OCI-LY7 (cell line): ENCODE data around the gene GDPD4. TPM values are rescaled to one million over a fixed set of nuclear protein-coding genes. Genes with fewer than 3 reads are reported as not detected.

Source experiments
- BruUV-seq: library from RNA; stranded (reverse); fragments of 400-500 nt; replicated peaks from 2 replicates; lab custom pipeline; 2021; lab: Mats Ljungman, UMichigan
- CTCF ChIA-PET: fragments of 300-600 bp; sonication (Branson Sonifier 250); formaldehyde crosslinking; loops from one replicate; lab custom pipeline; 2022; ENCODE audit warnings: antibody characterized with exemption; ENCODE audit not compliant: unreplicated experiment; lab: Charles Lee
- POLR2A ChIA-PET: fragments of 300-600 bp; sonication (Branson Sonifier 250); formaldehyde crosslinking; loops from one replicate; lab custom pipeline; 2022; ENCODE audit warnings: antibody characterized with exemption; lab: Charles Lee
- DNase-seq: peaks from one replicate; pipeline ENCODE4 v3.0.0-alpha.2; 2015; ENCODE audit warnings: low spot score
- H2AFZ ChIP-seq: fragments of 200-600 bp; sonication (generic), shearing (Covaris generic); 2 replicates; pipeline ENCODE4 v1.6.1; 2014; ENCODE audit warnings: mild to moderate bottlenecking, antibody characterized with exemption, low read length, moderate library complexity
- H3K27ac ChIP-seq: fragments of 200-600 bp; sonication (generic); 2 replicates; pipeline ENCODE4 v1.5.1; 2014; ENCODE audit warnings: mixed run types, low read depth, mild to moderate bottlenecking, moderate library complexity, low read length, inconsistent platforms; ENCODE audit not compliant: poor library complexity, severe bottlenecking
- H3K36me3 ChIP-seq: fragments of 200-600 bp; sonication (generic); 2 replicates; pipeline ENCODE4 v1.6.1; 2014; ENCODE audit warnings: mild to moderate bottlenecking, antibody characterized with exemption, low read length, moderate library complexity, mixed read lengths; ENCODE audit not compliant: insufficient read depth
- H3K4me1 ChIP-seq: fragments of 200-600 bp; sonication (generic); 2 replicates; pipeline ENCODE4 v1.5.1; 2014; ENCODE audit warnings: mild to moderate bottlenecking, low read length; ENCODE audit not compliant: insufficient read depth, poor library complexity, severe bottlenecking
- H3K4me2 ChIP-seq: fragments of 200-600 bp; sonication (generic); 2 replicates; pipeline ENCODE4 v1.6.1; 2014; ENCODE audit warnings: mild to moderate bottlenecking, low read length
- H3K4me3 ChIP-seq: fragments of 200-600 bp; sonication (generic); 2 replicates; pipeline ENCODE4 v1.5.1; 2014; ENCODE audit warnings: mild to moderate bottlenecking, low read depth, low read length; ENCODE audit not compliant: poor library complexity, severe bottlenecking
- H3K79me2 ChIP-seq: fragments of 200-600 bp; sonication (generic); 2 replicates; pipeline ENCODE4 v1.6.1; 2016; ENCODE audit warnings: low read depth, mild to moderate bottlenecking, low read length, moderate library complexity, mixed read lengths; ENCODE audit not compliant: insufficient read depth
- H3K9me2 ChIP-seq: fragments of 200-600 bp; sonication (generic); 2 replicates; pipeline ENCODE4 v1.6.1; 2016; ENCODE audit warnings: mild to moderate bottlenecking, low read length, mixed read lengths; ENCODE audit not compliant: insufficient read depth
- H3K9me3 ChIP-seq: fragments of 200-600 bp; sonication (generic); 2 replicates; pipeline ENCODE4 v1.6.1; 2014; ENCODE audit warnings: mild to moderate bottlenecking, mixed run types, low read length, mixed read lengths
- H4K20me1 ChIP-seq: fragments of 200-600 bp; sonication (generic); 2 replicates; pipeline ENCODE4 v1.6.1; 2014; ENCODE audit warnings: mild to moderate bottlenecking, antibody characterized with exemption, low read length, moderate library complexity, mixed read lengths; ENCODE audit not compliant: insufficient read depth
- EZH2phosphoT487 ChIP-seq: fragments of 200-600 bp; sonication (generic); IDR thresholded peaks from 2 replicates; pipeline ENCODE4 v1.6.1; 2018; ENCODE audit warnings: low read depth, borderline replicate concordance, mild to moderate bottlenecking, mixed run types, antibody characterized with exemption, low read length, moderate library complexity, mixed read lengths
- intact Hi-C: fragments of 100-400 bp; cut with micrococcal nuclease; formaldehyde crosslinking; loops from one replicate; pipeline ENCODE4 v1.10.0; 2022; ENCODE audit not compliant: unreplicated experiment
- total RNA-seq, 2 experiments: library from RNA; depleted of rRNA in 1 of 2; stranded (reverse); fragments of >200 nt in 1 of 2; shearing (Covaris generic) in 1 of 2; gene quantifications; 2 replicates each; pipeline ENCODE4 v1.2.3, GENCODE V29; 2014 to 2022
- TF ChIP-seq, protein P1 (sequence below): fragments of 200-600 bp; sonication (generic); conservative IDR thresholded peaks from 2 replicates; pipeline ENCODE4 v1.5.1; 2014; ENCODE audit warnings: mild to moderate bottlenecking, antibody characterized with exemption, low read length, moderate library complexity, mixed read lengths

The GDPD4 gene
- total RNA-seq, 2 experiments from 2014 or later, result not detected

DNA sequence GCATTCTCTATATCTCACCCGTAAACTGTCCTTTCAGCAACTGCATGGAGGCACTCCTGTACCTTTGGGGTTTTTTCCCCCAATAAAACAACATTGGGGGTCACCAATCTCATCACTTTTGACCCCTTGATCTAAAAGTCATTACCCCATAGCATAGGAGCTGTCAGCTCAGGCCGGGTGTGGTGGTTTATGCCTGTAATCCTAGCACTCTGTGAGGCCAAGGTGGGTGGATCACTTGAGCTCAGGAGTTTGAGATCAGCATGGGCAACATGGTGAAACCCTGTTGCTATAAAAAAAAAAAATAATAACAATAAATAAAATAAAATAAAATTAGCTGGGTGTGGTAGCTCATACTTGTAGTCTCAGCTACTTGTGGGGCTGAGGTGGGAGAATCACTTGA is 17.1 kb upstream of the GDPD4 start:
- H3K27ac ChIP-seq, result no peak overlapping the region
- H3K9me2 ChIP-seq, result no peaks in the 10 kb centered on the region
- no peak overlapping the region for H3K4me3 ChIP-seq
- H3K36me3 ChIP-seq, result no peaks in the 10 kb centered on the region
- CTCF ChIA-PET, result interaction anchor here (0.6 kb wide), 1 partner anchor 1098 kb away, joined by 4 read pairs; no protein-coding TSS in a partner anchor
- no peaks in the 10 kb centered on the region for H4K20me1 ChIP-seq
- no peaks in the 10 kb centered on the region for H3K79me2 ChIP-seq
- H2AFZ ChIP-seq, result no peak overlapping the region
- H3K4me1 ChIP-seq, result no peaks in the 10 kb centered on the region
- no peaks in the 10 kb centered on the region for H3K9me3 ChIP-seq
- TF ChIP-seq, protein P1, sequence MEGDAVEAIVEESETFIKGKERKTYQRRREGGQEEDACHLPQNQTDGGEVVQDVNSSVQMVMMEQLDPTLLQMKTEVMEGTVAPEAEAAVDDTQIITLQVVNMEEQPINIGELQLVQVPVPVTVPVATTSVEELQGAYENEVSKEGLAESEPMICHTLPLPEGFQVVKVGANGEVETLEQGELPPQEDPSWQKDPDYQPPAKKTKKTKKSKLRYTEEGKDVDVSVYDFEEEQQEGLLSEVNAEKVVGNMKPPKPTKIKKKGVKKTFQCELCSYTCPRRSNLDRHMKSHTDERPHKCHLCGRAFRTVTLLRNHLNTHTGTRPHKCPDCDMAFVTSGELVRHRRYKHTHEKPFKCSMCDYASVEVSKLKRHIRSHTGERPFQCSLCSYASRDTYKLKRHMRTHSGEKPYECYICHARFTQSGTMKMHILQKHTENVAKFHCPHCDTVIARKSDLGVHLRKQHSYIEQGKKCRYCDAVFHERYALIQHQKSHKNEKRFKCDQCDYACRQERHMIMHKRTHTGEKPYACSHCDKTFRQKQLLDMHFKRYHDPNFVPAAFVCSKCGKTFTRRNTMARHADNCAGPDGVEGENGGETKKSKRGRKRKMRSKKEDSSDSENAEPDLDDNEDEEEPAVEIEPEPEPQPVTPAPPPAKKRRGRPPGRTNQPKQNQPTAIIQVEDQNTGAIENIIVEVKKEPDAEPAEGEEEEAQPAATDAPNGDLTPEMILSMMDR, result no peak
- TF ChIP-seq EZH2phosphoT487, result no peak
- POLR2A ChIA-PET, result interaction anchor here (0.6 to 0.9 kb wide), 7 partner anchors 10 to 1843 kb away, joined by 3 to 5 read pairs (median 4); no protein-coding TSS in a partner anchor
- intact Hi-C loops, result no loop called here
- DNase-seq, result no peak
- no peak overlapping the region for H3K4me2 ChIP-seq
- BruUV-seq, result no TSS peak

DNA sequence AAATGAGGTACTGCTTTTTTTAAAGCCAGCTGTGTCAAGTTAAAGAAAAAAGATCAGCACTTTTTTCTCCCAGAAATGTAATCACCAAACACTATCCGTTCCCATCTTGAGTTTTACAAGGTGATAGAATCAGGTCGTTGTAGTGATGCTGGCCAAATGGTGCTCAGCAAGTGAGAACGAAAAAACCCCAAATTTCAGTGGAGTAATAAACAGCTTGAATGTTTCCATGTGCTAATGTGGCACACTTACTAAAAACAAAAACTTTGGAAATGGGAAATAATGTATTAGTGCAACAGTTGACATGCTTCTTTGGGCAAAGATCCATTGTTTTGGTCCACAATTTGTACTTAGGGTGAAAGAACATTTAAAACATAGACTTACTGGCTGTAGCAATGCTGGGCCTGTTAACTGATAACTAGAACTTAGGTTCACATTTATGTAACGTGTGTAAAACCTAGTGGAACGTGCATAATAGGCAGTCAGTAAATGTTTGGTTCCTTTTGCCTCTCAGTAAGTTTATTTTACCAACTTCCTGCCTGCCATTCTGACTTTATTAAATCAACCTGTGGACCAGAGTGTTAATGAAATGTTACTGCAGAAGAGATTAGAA is 15.4 kb upstream of the GDPD4 start:
- intact Hi-C loops, result no loop called here
- ChIA-PET POLR2A (no interaction called here), CTCF (no interaction called here)
- H3K9me2 ChIP-seq, result no peaks in the 10 kb centered on the region
- no peaks in the 10 kb centered on the region for H4K20me1 ChIP-seq
- H3K79me2 ChIP-seq, result no peaks in the 10 kb centered on the region
- no peaks in the 10 kb centered on the region for H3K9me3 ChIP-seq
- no TSS peak for BruUV-seq
- no peaks in the 10 kb centered on the region for H3K4me1 ChIP-seq
- TF ChIP-seq, protein P1, result no peak
- no peak for TF ChIP-seq EZH2phosphoT487
- H3K4me2 ChIP-seq, result no peak overlapping the region
- no peak overlapping the region for H3K4me3 ChIP-seq
- no peak overlapping the region for H2AFZ ChIP-seq
- DNase-seq, result no peak
- no peaks in the 10 kb centered on the region for H3K36me3 ChIP-seq
- no peak overlapping the region for H3K27ac ChIP-seq

DNA sequence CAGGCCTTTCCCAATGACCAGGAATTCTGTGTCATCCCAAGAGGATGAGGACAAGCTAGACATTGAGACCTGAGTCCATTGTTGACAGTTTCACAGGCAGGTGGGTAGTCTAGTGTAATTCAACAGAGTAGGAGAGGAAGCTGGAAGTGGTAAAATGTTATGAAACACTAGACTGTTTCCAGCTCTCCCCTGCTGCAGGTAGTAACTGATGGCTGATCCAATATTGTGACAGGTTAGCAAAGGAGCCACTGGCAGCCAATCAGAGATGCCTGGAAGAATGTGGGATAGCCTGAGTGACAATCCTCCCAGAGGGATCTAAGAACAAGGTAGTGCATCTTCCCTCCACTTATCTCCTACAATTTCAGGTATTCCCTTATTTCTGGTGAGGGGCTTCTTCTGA is 10.6 kb upstream of the GDPD4 start:
- DNase-seq, result no peak
- H3K36me3 ChIP-seq, result no peaks in the 10 kb centered on the region
- no peaks in the 10 kb centered on the region for H3K79me2 ChIP-seq
- H3K9me3 ChIP-seq, result no peaks in the 10 kb centered on the region
- no peak overlapping the region for H3K27ac ChIP-seq
- H3K9me2 ChIP-seq, result no peaks in the 10 kb centered on the region
- CTCF ChIA-PET, result no interaction called here
- no peak overlapping the region for H2AFZ ChIP-seq
- no peak overlapping the region for H3K4me2 ChIP-seq
- intact Hi-C loops, result no loop called here
- H4K20me1 ChIP-seq, result no peaks in the 10 kb centered on the region
- POLR2A ChIA-PET, result no interaction called here
- TF ChIP-seq, protein P1, result no peak
- TF ChIP-seq EZH2phosphoT487, result no peak
- H3K4me3 ChIP-seq, result no peak overlapping the region
- BruUV-seq, result no TSS peak
- no peaks in the 10 kb centered on the region for H3K4me1 ChIP-seq
